ENCODE results near the gene LTBP4.
A peak's percentile ranks its signal among the peaks of the same experiment; 100 is the strongest.
"Not testable (repeated sequence)": the region's sequence is repeated elsewhere in the genome, so short reads cannot be mapped to it uniquely, and the experiment has no call there.

The LTBP4 gene

DNA sequence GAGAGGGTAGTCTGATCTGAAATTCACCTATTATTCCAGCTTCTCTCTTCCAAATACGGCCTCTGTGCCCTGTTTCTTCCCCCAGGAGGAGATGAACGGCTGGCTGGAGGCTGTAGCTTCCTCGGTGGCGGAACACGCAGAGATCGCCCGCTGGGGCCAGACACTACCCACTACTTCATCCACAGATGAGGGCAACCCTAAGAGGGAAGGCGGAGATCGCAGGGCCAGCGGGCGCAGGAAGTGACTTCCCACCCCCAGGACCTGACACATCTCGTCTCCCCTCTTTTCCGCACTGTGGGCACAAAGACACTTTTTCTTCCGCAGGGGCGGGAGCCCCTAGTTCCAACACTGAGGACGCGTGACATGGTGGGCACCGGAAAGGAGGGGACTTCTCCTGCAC is 25.8 kb upstream of the LTBP4 start:
- no peak for DNase-seq (ENCODE audit: low spot score)

DNA sequence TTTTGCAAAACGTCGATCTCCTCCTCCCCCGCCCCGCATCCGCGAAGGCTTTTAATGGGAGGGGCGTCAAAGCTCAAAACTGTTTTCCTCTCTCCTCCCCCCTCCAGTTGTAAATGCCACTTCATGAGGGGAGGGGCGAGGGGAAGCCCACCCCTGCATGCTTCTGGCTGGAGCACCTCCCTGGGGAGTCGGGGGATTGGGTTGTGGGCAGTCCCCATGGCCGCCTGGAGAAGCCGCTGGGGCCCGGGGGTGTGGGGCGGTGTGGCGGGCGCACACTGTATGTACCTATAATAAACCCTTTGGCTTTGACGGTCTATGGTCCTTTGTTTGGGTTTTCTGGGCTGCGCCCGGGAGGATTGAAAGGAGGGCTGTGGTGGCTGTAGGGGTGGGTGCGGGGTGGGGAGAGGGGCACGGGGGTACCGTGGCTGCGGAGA is 25.0 kb upstream of the LTBP4 start:
- DNase-seq (ENCODE audit: low spot score) = no peak

DNA sequence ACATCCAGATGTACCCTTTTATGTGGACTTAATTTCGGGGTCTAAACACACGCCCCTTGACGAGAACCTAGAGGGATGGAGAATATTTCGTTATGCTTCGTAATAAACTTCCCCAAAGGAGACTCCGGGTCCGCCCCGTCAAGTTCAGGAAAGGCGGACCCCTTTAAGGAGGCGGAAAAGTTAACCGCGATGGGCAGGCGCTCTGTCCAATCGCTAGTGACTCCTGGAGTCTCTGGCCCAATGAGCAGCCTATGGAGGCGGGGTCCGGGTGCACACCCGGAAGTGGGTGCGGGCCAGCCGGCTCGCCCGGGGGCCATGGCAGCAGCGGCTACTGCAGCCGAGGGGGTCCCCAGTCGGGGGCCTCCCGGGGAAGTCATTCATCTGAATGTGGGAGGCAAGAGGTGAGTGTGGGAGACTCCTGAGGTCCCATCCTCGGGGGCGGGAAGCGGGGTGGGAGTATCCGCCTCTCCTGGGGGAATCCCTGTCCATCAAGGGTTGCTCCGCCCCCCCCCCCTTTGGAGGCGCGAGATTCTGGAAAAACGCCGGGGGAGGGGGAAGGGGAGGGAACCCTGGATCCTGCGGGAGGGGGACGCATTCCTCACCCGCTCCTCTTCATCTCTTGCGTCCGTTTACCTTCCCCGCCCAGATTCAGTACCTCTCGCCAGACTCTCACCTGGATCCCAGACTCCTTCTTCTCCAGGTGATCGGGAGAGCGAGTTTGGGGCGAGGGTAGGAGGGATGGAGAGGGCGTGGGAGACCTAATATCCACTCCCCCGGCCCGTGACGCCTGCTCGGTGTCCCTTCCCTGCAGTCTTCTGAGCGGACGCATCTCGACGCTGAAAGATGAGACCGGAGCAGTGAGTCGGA is 24.4 kb upstream of the LTBP4 start, which contains the start of gene SHKBP1:
Gene SHKBP1, plus strand, starts transcription at position 289 of the 867 bp plus-strand sequence. Its CDS starts 27 bp downstream, at position 316.
- DNase-seq (ENCODE audit: low spot score) = peak; percentile 94

DNA sequence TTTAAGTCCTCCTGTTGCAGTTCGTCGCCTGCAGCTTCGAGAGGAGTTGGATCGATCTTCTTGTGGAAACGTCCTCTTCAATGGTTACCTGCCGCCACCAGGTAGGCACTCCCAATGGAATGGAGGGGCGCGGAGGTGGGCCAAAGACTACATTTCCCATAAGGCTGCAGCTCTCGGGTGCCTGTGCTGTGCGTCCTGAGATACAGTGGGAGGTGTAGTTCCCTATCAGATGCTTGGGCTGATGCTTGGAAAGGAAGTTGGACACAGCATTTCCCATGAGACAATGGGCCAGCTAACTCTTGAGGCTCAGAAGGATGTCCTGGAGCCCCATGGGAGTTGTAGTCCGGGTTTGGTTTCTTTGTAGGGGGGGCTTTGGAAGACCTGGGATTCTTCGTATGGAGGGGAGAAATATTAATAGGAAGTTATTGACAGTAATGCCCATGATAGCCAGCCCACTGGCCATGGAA is 22.7 kb upstream of the LTBP4 start:
- DNase-seq (ENCODE audit: low spot score) = peak; percentile 51

DNA sequence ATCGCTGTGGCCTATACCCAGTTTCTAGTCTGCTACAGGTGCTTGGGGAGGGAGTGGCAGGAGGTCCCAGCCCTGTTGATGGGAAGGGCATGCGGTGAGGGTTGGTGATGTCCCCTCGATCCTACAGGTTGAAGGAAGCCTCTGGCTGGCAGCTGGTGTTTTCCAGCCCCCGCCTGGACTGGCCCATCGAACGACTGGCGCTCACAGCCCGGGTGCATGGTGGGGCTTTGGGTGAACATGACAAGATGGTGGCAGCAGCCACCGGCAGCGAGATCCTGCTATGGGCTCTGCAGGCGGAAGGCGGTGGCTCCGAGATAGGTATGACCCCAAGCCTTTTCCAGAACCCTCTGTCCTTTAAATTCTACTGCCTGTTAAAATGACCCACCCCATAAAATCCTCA is 20.6 kb upstream of the LTBP4 start:
- DNase-seq (ENCODE audit: low spot score) = no peak

DNA sequence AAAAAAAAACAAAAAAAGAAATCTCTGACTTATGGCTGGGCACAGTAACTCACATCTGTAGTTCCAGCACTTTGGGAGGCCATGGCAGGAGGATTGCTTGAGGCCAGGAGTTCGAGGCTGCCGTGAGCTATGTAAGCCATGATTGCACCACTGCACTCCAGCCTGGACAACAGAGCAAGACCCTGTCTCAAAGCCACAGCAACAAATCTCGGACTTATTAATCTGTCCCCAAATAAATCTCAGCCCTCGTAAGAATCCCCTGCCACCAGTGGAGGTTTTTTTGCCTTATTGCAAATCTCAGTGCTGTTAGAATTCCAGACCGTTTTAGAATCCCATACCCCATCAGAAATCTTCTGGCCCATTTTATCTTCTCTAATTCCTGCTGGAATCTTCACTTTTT is 19.6 kb upstream of the LTBP4 start:
- no peak for DNase-seq (ENCODE audit: low spot score)

DNA sequence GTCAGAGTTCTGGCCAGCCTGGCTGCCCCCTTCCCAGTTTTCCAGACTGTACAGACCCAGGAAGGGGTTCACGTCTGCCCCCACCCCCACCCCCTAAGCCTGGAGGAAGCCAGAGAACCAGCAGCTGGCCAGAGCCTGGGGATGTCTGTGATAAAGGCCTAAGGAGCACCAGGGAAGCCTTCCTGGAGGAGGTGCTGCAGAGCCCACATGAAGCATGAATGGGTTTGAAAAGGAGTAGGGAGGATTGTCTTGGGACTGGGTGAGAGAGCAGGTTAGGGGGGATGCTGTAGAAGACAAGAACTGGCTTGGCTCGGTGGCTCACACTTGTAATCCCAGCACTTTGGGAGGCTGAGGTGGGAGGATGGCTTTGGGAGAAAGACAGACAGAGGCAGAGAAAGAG is 18.7 kb upstream of the LTBP4 start:
- no peak for DNase-seq (ENCODE audit: low spot score)

DNA sequence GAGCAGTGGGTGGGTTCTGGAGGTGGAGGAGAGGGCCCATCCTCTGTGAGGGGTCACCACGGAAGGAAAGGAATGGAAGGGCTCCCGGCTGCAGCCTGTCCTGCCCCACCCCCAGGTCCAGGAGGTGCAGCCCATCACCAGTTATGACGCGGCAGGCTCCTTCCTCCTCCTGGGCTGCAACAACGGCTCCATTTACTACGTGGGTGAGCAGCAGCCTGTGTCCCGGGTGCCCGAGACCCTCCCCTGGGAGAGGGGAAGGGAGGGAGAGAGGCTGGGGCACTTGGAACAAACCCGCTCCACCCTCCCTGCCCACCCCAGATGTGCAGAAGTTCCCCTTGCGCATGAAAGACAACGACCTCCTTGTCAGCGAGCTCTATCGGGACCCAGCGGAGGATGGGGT is 17.9 kb upstream of the LTBP4 start:
- DNase-seq (ENCODE audit: low spot score) = no peak

DNA sequence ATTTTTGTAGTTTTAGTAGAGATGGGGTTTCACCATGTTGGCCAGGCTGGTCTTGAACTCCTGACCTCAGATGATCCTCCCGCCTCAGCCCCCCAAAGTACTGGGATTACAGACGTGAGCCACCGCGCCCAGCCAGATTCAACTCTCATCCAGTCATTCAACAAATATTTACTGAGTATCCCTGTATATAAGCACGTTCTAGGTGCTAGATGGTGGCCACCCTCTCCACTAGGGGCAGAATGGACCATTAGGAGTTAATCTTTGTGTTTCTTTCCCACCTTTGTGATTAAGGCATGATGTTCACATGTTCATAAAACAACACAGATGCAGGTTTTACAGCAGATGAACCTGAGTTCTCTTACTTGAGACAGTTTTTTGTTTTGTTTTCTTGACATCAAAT is 17.2 kb upstream of the LTBP4 start:
- no peak for DNase-seq (ENCODE audit: low spot score)

DNA sequence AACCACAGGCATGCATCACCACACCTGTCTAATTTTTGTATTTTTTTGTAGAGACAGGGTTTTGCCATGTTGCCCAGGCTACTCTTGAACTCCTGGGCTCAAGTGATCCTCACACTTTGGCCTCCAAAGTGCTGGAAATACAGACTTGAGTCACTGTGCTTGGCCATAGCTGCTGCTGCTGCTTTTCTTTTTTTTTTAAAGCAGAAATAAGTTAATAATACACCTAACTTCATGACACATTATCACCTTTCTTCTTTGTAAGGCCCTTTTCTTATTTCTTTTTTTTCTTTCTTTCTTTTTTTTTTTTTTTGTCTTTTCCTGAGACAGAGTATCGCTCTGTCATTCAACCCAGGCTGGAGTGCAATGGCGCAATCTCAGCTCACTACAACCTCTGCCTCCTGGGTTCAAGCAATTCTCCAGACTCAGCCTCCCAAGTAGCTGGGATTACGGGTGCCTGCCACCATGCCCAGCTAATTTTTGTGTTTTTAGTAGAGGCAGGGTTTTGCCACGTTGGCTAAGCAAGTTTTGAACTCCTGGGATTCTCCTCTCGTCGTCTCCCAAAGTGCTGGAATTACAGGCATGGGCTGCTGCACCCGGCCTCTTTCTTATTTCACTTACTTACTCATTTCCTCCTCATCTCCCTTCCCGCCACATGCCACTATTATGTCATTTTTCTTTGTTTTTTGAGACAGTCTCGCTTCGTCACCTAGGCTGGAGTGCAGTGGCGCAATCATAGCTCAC is 15.8 kb upstream of the LTBP4 start:
- no peak for DNase-seq (ENCODE audit: low spot score)

DNA sequence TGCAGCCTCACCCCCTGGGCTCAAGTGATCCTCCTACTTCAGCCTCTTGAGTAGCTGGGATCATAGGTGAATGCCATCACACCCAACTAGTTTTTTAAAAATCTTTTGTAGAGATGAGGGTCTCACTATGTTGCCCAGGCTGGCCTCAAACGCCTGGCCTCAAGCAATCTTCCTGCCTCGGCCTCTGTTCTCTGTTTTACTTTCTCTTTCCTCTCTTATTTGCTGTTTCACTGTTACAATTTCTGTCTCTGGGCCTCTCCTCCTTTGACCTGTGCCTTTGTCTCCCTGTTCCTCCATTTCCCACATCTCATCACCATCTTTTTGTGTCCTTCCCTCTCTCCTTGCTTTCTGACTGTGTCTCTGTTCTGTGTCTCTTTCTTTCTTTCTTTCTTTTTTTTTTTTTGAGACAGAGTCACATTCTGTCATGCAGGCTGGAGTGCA is 15.2 kb upstream of the LTBP4 start:
- no peak for DNase-seq (ENCODE audit: low spot score)

DNA sequence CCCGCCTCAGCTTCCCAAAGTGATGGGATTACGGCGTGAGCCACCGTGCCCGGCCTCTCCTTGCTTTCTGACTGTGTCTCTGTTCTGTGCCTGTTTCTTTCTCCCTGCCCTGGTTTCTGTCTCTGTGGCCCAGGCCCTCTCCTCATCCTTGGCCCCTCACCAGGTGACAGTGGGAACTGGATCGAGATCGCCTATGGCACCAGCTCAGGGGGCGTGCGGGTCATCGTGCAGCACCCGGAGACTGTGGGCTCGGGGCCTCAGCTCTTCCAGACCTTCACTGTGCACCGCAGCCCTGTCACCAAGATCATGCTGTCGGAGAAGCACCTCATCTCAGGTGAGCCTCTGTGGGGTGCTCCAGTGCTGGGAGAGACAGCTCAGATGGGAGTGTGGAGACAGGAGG is 14.6 kb upstream of the LTBP4 start:
- no peak for DNase-seq (ENCODE audit: low spot score)

DNA sequence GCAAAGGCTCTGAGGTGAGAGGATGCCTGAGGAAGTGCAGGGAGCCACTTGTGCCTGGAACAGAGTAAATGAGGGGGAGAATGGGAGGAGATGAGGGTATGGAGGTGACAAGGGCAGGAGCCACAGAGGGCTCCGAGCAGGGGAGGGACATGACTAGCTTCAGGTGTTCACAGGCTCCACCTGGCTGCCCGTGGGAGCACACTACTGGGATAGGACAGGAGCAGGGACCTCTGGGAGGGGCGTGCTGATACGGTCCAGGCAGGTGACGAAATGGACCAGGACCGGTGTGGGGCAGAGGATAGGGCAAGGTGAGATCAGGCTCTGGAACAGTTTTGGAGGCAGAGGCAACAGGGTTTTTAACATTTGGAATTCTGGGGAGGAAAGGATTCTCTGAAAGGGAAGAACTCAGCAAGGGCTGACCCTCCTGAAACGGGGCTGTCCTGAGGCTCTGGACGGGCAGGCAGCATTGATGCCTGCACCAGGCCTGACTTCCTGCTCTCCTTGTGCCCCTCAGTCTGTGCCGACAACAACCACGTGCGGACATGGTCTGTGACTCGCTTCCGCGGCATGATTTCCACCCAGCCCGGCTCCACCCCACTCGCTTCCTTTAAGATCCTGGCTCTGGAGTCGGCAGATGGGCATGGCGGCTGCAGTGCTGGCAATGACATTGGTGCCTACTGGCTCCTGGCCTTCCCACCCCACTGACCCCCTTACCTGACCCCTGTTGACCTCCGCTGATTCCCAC is 12.9 kb upstream of the LTBP4 start:
- DNase-seq (ENCODE audit: low spot score) = no peak

DNA sequence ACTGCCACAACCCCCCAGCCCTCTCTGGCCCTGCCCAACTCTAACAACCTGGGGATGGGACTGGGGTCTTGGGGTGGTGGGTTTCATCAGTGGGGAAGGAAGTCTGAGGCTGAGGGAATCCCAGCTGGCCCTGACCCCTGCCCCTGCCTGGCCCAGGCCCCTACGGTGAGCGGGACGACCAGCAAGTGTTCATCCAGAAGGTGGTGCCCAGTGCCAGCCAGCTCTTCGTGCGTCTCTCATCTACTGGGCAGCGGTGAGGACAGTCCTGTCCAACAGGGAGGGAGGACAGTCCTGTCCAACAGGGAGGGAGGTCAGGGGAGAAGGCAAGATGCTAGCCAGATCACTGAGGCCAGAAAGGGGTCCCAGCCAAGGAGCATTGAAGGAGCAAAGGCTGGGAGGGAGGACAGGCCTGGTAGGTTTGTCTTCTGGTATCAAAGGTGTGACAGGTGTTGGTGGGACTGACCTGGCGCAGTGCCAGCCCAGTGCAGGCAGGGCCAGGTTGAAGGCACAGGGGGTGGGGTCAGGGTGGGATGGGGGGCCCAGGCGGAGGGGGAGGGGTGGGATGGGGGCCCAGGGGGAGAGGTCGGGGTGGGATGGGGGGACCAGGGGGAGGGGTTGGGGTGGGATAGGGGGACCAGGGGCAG is 12.1 kb upstream of the LTBP4 start:
- DNase-seq (ENCODE audit: low spot score) = no peak

DNA sequence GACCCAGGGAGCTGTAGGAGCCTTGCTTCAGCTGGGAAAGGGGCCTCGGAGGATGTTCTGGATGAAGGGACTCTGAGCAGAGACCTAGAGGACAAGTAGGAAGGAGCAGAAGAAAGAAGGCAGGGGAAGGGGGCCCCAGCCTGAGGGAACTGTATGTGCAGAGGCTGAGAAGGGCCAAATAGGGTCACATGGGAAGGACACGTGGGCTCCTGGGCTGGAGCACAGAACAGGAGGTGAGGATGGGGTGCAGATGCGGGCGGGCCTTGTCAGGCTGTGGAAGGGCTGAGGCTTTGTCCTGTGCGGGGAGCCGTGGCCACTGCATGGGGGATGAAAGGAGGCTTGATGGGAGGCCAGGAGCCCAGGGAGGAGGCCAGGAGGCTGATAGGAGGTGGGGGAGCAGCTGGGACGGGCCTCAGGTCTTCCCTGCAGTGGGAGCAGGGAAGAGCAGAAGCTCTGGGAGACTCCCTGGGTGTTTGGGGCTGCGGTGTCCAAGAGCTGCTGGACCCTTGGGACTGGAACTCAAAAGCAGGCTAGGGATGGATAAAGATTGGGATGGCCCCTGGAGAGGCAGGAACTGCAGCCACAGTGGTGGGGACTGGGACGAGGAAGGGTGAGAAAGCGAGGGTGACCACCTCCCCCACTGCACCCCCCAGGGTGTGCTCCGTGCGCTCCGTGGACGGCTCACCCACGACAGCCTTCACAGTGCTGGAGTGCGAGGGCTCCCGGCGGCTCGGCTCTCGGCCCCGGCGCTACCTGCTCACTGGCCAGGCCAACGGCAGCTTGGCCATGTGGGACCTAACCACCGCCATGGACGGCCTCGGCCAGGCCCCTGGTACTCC is 11.4 kb upstream of the LTBP4 start:
- no peak for DNase-seq (ENCODE audit: low spot score)

DNA sequence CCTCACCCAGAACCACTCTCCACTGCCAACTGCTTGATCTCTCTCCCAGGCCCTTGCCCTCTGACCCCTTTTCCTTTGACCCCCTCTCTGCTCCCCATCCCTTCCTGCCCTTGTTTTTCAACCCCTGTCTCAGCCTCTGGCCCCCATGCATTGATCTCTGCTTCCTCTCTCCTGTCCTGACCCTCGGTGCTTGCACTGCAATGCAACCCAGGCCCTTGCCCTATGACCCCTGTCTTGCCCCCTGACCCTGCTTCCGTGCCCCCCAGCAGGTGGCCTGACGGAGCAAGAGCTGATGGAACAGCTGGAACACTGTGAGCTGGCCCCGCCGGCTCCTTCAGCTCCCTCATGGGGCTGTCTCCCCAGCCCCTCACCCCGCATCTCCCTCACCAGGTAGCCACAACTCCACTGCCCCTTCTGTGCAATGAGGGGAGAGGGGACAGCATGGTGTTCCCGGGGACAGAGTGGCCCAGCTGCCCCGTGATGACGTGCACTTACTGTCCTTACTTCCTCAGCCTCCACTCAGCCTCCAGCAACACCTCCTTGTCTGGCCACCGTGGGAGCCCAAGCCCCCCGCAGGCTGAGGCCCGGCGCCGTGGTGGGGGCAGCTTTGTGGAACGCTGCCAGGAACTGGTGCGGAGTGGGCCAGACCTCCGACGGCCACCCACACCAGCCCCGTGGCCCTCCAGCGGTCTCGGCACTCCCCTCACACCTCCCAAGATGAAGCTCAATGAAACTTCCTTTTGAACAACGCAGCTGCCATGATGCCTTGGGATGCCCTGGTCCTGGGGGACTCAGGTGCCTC is 10.5 kb upstream of the LTBP4 start:
- no peak for DNase-seq (ENCODE audit: low spot score)

DNA sequence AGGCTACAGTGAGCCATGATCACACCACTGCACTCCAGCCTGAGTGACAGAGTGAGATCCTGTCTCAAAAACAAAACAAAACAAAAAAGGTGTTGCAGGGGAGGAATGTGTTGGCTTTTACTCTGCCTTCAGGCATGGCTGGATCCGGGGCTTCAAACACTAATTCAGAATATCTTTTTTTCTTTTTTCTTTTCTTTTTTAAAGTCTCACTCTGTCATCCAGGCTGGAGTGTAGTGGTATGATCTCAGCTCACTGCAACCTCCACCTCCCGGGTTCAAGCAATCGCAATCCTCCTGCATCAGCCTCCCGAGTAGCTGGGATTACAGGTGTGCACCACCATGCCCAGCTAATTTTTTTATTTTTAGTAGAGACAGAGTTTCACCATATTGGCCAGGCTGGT is 9.4 kb upstream of the LTBP4 start:
- not testable (repeated sequence) for DNase-seq (ENCODE audit: low spot score)

DNA sequence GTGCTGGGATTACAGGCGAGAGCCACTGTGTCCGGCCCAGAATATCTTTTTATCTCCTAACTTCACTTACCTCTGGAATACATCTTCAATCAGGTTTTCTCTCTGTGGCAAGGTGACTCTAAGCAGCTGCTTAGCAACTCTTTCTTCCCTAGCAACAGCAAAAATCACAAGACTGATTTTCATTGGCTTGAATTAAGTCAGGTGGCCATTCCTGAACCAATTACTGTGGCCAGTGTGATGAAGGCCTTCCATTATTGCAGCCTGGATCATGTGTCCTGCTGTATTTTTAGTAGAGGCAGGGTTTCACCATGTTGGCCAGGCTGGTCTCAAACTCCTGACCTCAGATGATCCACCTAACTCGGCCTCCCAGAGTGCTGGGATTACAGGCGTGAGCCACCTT is 9.0 kb upstream of the LTBP4 start:
- peak; percentile 71 for DNase-seq (ENCODE audit: low spot score)

DNA sequence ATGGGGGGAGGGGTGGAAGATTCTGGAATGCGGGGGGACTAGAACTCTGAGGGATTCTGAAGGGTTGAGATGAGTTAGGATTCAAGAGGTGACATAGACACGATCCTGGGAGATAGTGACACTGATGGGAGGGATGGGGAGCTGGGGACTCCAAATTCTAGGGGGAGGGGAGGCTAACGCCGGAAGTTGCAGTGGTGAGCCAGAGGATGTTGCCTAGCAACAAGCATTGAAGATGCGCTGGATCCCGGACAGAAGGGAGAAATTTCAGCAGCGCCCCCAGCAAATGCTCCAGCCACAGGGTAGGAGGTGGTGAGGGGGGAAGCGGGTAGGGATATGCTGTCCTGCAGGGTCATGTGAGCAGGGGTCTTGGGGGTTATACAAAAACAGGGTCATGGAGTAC is 6.9 kb upstream of the LTBP4 start:
- no peak for DNase-seq (ENCODE audit: low spot score)

DNA sequence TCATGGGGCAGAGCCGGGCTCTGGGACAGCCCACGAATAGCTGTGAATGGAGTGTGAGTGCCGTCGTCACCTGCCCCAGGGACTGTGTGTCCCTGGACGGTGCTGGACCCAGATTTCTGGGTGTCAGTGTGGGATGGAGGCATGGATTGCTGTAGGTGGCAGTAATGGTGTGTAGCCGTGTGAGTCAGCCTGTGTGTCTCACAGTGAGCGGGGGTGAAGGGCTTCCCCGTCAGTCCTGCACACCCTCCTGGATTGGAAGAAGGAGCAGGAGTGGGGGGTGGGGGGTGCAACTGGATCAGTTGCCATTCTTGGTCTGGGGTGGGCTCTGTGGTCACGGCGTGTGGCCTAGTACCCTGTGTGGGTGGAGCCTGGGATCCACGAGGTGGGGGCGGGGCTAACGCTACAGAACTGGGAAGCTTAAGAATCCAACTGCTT is 6.5 kb upstream of the LTBP4 start:
- DNase-seq (ENCODE audit: low spot score) = peak; percentile 53
